Hepatocyte (in vitro differentiated cells): Measurements from ENCODE around the gene DOC2B. TPM values are rescaled to one million over a fixed set of nuclear protein-coding genes. Genes with fewer than 3 reads are reported as not detected.

ENCODE experiments used
- DNase-seq: peaks from one replicate; pipeline ENCODE4 v3.0.0-alpha.2; 2016; ENCODE audit warnings: low spot score
- H2AFZ ChIP-seq: fragments of 200-600 bp; sonication (generic); 2 replicates; pipeline ENCODE4 v1.6.0; 2016; ENCODE audit warnings: antibody characterized with exemption, mild to moderate bottlenecking
- H3K27ac ChIP-seq: fragments of 200-600 bp; sonication (generic); 2 replicates; pipeline ENCODE4 v1.5.1; 2016; ENCODE audit warnings: mild to moderate bottlenecking
- H3K27me3 ChIP-seq: fragments of 200-600 bp; sonication (generic); 2 replicates; pipeline ENCODE4 v1.6.1; 2016
- H3K36me3 ChIP-seq: fragments of 200-600 bp; sonication (generic); replicated peaks from 2 replicates; pipeline ENCODE4 v1.5.1; 2016; ENCODE audit warnings: low read depth; ENCODE audit not compliant: insufficient read depth
- H3K4me1 ChIP-seq: fragments of 200-600 bp; sonication (generic); 2 replicates; pipeline ENCODE4 v1.5.1; 2016; ENCODE audit warnings: mild to moderate bottlenecking, moderate library complexity; ENCODE audit not compliant: insufficient read depth
- H3K4me2 ChIP-seq: fragments of 200-600 bp; sonication (generic); 2 replicates; pipeline ENCODE4 v1.6.0; 2016
- H3K4me3 ChIP-seq: fragments of 200-600 bp; sonication (generic); 2 replicates; pipeline ENCODE4 v1.5.1; 2016; ENCODE audit warnings: mild to moderate bottlenecking
- H3K79me2 ChIP-seq: fragments of 200-600 bp; sonication (generic); 2 replicates; pipeline ENCODE4 v1.6.0; 2017; ENCODE audit warnings: mild to moderate bottlenecking
- H3K9me2 ChIP-seq: fragments of 200-600 bp; sonication (generic); replicated peaks from 2 replicates; pipeline ENCODE4 v1.6.0; 2017; ENCODE audit warnings: mild to moderate bottlenecking; ENCODE audit not compliant: insufficient read depth
- H3K9me3 ChIP-seq: fragments of 200-600 bp; sonication (generic); 2 replicates; pipeline ENCODE4 v1.5.1; 2016; ENCODE audit warnings: low read depth, mild to moderate bottlenecking
- H4K20me1 ChIP-seq: fragments of 200-600 bp; sonication (generic); 2 replicates; pipeline ENCODE4 v1.6.0; 2016; ENCODE audit warnings: mild to moderate bottlenecking; ENCODE audit not compliant: insufficient read depth, poor library complexity, severe bottlenecking
- EZH2 ChIP-seq: fragments of 200-600 bp; sonication (generic); IDR thresholded peaks from 2 replicates; pipeline ENCODE4 v1.6.1; 2016; ENCODE audit warnings: antibody characterized with exemption, mild to moderate bottlenecking, borderline replicate concordance
- EZH2phosphoT487 ChIP-seq: fragments of 200-600 bp; sonication (generic); IDR thresholded peaks from one replicate; pipeline ENCODE4 v1.6.1; 2018; ENCODE audit warnings: antibody characterized with exemption, mild to moderate bottlenecking, low read depth, moderate library complexity; ENCODE audit not compliant: unreplicated experiment, severe bottlenecking
- WGBS: methylation state at CpG from one replicate; pipeline ENCODE4 v1.1.6; 2016; ENCODE audit warnings: low lambda C conversion rate; ENCODE audit errors: missing lambda C conversion rate; 5-methylcytosine and 5-hydroxymethylcytosine counted together
- polyA plus RNA-seq: library from polyadenylated mRNA; unstranded; fragments of >200 nt; fragmentation: Nextera tagmentation; extraction: Ambion mirVana; gene quantifications from 2 replicates; pipeline ENCODE4 v1.2.1, GENCODE V29; 2016
- total RNA-seq: library from RNA; depleted of rRNA; stranded (reverse); fragments of >200 nt; gene quantifications from 2 replicates; pipeline ENCODE4 v1.2.3, GENCODE V29; 2014
- TF ChIP-seq, protein P1 (sequence below): fragments of 200-600 bp; sonication (generic); IDR thresholded peaks from 2 replicates; pipeline ENCODE4 v1.5.1; 2016; ENCODE audit warnings: antibody characterized with exemption, mild to moderate bottlenecking; ENCODE audit not compliant: poor library complexity

Gene DOC2B
- total and polyA plus RNA-seq, 2 experiments from 2014 or later = 0.59 to 1.6 TPM

DNA sequence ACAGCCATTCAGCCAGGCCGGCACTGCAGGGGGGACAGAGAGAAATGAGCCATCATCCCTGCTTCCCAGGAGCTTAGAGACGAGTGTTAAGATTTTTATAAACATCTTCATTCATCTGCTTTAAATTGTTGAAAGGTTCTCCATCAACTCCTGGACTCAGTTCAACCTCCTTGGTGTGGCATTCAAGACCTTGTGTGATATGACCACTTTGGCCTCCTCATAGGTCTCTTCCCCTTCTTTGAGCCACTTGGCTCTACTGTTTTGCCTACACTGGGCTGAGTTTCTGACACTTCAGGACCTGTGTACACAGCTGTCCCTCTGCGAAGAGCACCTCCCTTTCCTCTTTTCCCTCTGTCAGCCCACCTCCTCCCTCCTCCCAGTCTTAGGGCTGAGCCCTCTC is 4.3 kb downstream of the DOC2B start:
- no peak for DNase-seq
- Histone ChIP-seq H4K20me1 (no peaks in the 10 kb centered on the region), H3K9me2 (no peaks in the 10 kb centered on the region), H3K36me3 (no peaks in the 10 kb centered on the region), H3K9me3 (no peaks in the 10 kb centered on the region), H3K27me3 (peaks cover 43% of the 10 kb centered on the region), H3K4me2 (no peak overlapping the region), H3K4me3 (no peak overlapping the region), H2AFZ (no peak overlapping the region), H3K4me1 (peaks cover 16% of the 10 kb centered on the region), H3K79me2 (no peaks in the 10 kb centered on the region), H3K27ac (no peak overlapping the region)
- no peak for TF ChIP-seq EZH2phosphoT487
- no peak for TF ChIP-seq EZH2
- TF ChIP-seq, protein P1, sequence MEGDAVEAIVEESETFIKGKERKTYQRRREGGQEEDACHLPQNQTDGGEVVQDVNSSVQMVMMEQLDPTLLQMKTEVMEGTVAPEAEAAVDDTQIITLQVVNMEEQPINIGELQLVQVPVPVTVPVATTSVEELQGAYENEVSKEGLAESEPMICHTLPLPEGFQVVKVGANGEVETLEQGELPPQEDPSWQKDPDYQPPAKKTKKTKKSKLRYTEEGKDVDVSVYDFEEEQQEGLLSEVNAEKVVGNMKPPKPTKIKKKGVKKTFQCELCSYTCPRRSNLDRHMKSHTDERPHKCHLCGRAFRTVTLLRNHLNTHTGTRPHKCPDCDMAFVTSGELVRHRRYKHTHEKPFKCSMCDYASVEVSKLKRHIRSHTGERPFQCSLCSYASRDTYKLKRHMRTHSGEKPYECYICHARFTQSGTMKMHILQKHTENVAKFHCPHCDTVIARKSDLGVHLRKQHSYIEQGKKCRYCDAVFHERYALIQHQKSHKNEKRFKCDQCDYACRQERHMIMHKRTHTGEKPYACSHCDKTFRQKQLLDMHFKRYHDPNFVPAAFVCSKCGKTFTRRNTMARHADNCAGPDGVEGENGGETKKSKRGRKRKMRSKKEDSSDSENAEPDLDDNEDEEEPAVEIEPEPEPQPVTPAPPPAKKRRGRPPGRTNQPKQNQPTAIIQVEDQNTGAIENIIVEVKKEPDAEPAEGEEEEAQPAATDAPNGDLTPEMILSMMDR = no peak
- 80% methylated on average over 3 of the region's 3 CpGs for WGBS

DNA sequence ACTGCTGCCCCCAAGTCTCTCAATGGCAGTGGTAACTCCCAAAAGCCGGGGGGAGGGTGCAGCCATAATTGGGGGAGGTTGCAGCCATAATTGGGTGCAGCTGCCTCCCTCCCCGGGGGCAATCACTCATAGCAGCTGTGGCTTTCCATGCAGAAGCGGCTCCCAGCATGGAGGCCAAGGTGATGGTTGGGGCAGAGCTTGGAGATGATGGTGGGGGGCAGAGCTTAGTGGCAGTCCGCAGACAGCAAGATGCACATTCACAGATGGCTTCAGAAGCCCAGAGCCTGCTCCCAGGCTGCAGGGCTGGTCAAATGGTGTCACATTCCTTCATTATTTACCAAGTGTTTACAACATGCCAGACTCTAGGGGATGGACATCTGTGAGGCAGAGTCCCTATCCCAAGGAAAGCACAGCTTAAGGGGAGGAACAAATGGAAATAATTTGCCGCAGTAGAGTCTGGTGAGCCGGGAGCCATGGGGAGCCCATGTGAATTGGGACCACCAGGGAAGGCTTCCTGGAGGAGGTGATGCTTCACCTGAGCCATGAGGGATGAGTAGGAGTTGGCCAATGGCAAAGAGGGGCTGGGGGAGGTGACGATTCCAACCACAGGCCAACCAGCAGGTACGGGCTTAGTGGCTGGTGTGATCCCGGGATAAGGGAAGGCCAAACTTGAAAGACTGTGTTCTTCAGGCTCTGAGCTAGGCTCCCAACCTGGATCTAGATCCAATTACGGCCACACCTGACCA is 8.1 kb downstream of the DOC2B start:
- Histone ChIP-seq H3K27ac (no peak overlapping the region), H3K4me3 (no peak overlapping the region), H3K27me3 (peaks cover 14% of the 10 kb centered on the region), H3K4me2 (no peak overlapping the region), H2AFZ (no peak overlapping the region), H3K79me2 (no peaks in the 10 kb centered on the region), H3K9me3 (no peaks in the 10 kb centered on the region), H3K4me1 (no peaks in the 10 kb centered on the region), H4K20me1 (no peaks in the 10 kb centered on the region), H3K36me3 (no peaks in the 10 kb centered on the region), H3K9me2 (no peaks in the 10 kb centered on the region)
- TF ChIP-seq, protein P1 = no peak
- TF ChIP-seq EZH2phosphoT487 (no peak), EZH2 (no peak)
- no peak for DNase-seq
- 78% methylated on average over 10 of the region's 10 CpGs for whole genome bisulfite sequencing

DNA sequence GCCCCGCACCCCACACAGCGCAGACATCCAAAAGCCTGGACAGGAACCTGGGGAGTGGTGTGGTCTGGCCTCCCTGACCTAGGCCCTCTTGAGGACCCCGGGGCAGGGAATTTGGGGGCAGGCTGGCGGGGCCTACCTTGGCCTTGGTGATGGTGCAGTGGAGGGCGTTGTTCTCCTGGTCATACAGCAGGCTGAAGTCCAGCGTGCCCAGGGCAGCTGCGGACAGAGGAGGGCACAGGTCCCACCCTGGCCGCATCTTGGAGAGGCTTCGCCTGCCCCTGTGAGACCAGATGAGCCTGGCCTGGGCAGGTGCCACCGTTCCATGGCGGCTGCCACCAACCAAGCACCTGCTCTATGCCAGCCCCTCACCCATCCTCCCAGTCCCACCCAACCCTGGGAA is 9.0 kb downstream of the DOC2B start:
- Histone ChIP-seq H3K4me2 (no peak overlapping the region), H3K27ac (no peak overlapping the region), H3K27me3 (peaks cover 4% of the 10 kb centered on the region), H3K9me3 (no peaks in the 10 kb centered on the region), H3K4me3 (no peak overlapping the region), H3K79me2 (no peaks in the 10 kb centered on the region), H2AFZ (no peak overlapping the region), H3K36me3 (no peaks in the 10 kb centered on the region), H3K4me1 (no peaks in the 10 kb centered on the region), H3K9me2 (no peaks in the 10 kb centered on the region), H4K20me1 (no peaks in the 10 kb centered on the region)
- TF ChIP-seq, protein P1 = no peak
- TF ChIP-seq EZH2 = no peak
- no peak for TF ChIP-seq EZH2phosphoT487
- 85% methylated on average over 6 of the region's 11 CpGs for WGBS
- DNase-seq = no peak
